Activated T-cell treated with anti-CD3 and anti-CD28 coated beads, Interleukin-2, amount 50 U/mL, for 48 hours (primary cell): ENCODE results near the gene PSMG4.

Experiments used
- DNase-seq, 2 experiments: peaks; one replicate each; pipeline ENCODE4 v3.0.0-alpha.2; 2020

The PSMG4 gene

DNA sequence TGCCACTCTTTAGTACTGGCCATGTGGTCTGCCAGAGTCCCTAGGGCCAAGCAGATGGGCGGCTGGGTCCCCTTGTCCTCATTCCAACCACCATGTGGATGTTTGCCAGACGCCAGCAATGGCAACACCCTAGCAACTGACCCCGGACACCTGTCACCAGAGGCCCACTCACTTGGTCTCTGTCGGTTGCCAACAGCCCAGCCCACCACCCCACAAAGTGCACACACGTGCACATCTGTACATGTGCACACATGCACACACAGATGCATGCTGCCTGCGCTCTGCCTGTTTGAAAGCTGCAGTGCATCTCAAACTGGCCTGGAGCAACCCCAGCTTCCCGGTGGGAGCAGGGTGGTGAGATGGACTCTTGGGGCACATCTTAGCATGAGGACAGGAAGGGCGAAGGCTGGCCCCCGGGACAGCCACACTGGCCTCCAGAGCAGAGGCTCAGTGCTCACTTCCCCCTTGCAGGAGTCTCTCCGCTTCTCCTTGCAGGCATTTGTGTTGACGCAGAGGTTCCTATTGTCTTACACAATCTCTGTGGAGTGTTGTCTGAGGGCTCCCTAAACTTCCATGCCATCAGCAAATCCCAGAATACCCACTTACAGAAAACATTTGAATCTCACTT is 54.0 kb downstream of the PSMG4 start:
- no peak for DNase-seq

DNA sequence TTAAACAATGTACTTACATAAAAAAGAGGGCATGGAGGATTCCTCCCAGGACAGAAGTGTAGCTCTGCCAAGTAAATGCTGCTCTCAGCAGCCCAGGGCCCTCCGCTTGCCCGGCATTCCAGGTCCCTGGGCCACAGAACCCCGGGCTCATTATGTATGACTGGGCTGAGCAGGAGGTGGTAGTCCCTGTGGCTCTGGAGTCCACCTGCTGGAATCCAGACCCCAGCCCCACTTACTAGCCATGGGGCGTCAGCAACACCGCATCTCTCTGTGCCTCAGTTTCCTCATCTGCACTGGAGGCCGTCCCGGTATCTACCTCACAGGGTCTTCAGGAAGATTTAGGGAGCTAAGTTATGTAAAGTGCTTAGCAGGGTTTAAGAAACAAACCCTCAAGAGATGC is 55.4 kb downstream of the PSMG4 start:
- DNase-seq = no peak

DNA sequence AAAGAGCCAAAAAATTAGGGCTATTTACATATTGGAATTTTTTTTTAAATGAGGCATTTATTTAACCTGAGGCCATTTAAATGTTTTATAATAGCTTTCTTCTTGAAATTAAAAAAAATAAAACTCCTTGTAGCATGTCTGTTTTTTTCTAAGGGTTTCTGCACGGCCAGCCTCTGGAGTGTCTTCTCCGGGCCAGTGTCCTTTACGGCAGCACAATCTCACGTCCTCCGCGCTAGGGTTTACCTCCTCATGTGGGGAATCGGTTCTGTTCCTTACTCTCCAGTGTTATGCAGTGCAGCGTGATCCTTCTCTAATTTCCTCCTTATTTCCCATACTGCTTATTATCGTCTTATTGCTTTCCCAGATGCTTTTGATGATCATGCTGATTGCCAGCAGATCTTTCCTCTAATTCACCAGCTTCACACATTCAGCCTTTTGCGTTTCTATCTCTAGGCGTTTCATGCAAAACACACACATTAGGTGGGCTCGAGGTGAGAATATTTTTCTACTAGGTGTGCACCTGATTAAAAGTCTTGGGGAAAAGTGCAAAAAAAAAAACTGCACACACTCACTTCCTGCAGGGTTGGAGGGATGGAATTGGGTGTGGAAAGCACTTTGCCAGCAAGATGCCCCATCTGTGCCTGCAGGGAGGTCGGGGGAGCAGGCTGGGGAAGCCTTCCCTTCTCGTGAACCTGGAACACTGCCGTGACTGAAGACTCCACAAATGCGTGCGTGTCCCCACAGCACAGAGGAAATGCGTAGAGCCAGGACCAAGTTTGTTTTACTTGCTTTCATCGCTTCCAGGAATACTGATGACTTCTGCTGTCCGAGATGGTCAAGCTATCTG is 56.1 kb downstream of the PSMG4 start:
- no peak for DNase-seq

DNA sequence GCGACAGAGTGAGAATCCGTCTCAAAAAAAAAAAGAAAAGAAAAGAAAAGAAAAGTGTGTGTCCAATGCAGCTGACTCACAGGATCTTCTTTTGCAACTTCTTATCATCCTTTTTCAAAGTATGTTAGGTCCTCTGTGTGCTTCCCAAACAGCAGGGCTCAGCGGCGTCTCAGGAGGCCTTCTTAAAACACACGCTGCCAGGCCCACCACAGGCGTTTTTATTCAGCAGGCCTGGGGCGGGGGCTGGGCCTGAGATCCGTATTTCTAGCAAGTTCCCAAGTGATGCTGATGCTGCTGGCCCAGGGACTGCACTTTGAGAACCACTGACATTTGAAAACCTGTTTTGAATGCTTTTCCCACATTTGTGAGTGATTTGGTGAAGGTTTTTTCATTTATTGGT is 57.1 kb downstream of the PSMG4 start:
- no peak for DNase-seq

DNA sequence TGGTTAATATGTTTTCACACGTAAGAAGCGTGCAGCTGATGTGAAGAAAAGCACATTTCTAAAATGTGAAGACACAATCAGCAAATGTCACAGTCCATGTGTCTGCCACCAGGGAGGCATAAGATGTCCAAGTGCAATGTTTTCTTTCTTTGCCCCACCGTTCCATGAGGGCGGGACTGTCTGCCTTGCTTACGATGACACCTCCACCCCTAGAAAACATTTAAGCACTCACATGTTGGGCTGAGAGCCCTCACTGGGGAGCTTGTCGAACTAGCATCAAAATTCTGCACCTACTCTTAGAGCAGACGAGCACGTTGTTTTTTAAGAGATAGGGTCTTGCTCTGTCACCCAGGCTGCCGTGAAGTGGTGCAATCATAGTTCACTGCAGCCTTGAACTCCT is 57.6 kb downstream of the PSMG4 start:
- DNase-seq = no peak

DNA sequence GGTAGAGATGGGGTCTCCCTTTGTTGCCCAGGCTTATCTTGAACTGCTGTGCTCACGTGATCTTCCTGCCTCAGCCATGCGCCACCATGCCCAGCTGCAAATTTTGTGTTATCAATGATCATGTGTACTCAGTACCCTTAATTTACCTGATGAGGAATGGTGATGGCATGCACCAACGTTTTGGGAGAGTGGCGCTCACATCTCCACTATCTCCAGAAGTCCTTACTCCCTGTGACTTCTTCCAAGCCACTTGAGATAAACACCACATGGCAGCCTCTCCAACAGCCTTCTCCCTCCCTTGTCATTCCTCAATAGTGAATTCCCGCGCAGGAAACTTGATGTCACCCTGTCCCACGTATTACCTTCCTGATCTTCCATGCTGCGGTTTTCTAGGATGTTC is 58.1 kb downstream of the PSMG4 start:
- DNase-seq = no peak
